Anterior cingulate cortex (tissue), 58 donors: ENCODE data around the gene TP53I13.
"Not testable (repeated sequence)": the region's sequence is repeated elsewhere in the genome, so short reads cannot be mapped to it uniquely, and the experiment has no call there.

Experiments
- DNase-seq, 58 donors: peaks; one replicate each; lab custom pipeline; 2025; lab: John Stamatoyannopoulos, UW

TP53I13 gene

GRCh38 chr17:29568331-29569244 lies at the start of gene TP53I13:
Gene TP53I13, plus strand, starts transcription at chr17:29568701. Its CDS starts 58 bp downstream, at chr17:29568759.
- peak in 48 of 58 donors; percentile 35 to 86 (median 71) for DNase-seq

GRCh38 chr17:29524692-29525091 lies 43.8 kb upstream of the TP53I13 start:
- DNase-seq: peak in 6 of 58 donors; percentile 1 to 17 (median 4)

- DNase-seq: no peak
Measured at GRCh38 chr17:29526322-29526721, 42.2 kb upstream of the TP53I13 start.

GRCh38 chr17:29533976-29534375 lies 34.5 kb upstream of the TP53I13 start:
- DNase-seq: peak in 23 of 58 donors; percentile 0 to 49 (median 8)

- no peak for DNase-seq
Measured at GRCh38 chr17:29544066-29544465, 24.4 kb upstream of the TP53I13 start.

- no peak for DNase-seq
Measured at GRCh38 chr17:29546085-29546484, 22.4 kb upstream of the TP53I13 start.

GRCh38 chr17:29546830-29547229 lies 21.7 kb upstream of the TP53I13 start:
- no peak for DNase-seq

- DNase-seq: no peak
Measured at GRCh38 chr17:29549177-29549923, 19.2 kb upstream of the TP53I13 start.

GRCh38 chr17:29555840-29556239 lies 12.7 kb upstream of the TP53I13 start:
- DNase-seq: no peak

GRCh38 chr17:29557085-29557738 lies 11.3 kb upstream of the TP53I13 start:
- no peak for DNase-seq

GRCh38 chr17:29557739-29558116 lies 10.8 kb upstream of the TP53I13 start:
- no peak for DNase-seq

GRCh38 chr17:29558139-29558538 lies 10.4 kb upstream of the TP53I13 start:
- not testable (repeated sequence) for DNase-seq

GRCh38 chr17:29559640-29560039 lies 8.9 kb upstream of the TP53I13 start:
- no peak for DNase-seq

GRCh38 chr17:29560316-29560715 lies 8.2 kb upstream of the TP53I13 start:
- no peak for DNase-seq

GRCh38 chr17:29561554-29562517 lies 6.7 kb upstream of the TP53I13 start:
- no peak for DNase-seq

GRCh38 chr17:29562615-29563014 lies 5.9 kb upstream of the TP53I13 start:
- no peak for DNase-seq

GRCh38 chr17:29563816-29564215 lies 4.7 kb upstream of the TP53I13 start:
- DNase-seq: no peak

GRCh38 chr17:29565643-29566472 lies 2.6 kb upstream of the TP53I13 start:
- DNase-seq: no peak
